Natural killer cell treated with Interleukin-12 subunit alpha and Interleukin-12 subunit beta and Interleukin-15 and Interleukin-18, amount 100 ng/mL, for 72 hours (primary cell): ENCODE data around the gene GSE1. TPM values are rescaled to one million over a fixed set of nuclear protein-coding genes. Genes with fewer than 3 reads are reported as not detected.

Experiments
- ATAC-seq, 2 donors: fragments of 150-1000 bp; cut with Tn5 transposase in 1 of 2; sonication (Bioruptor Pico), chemical (Tn5 transposase) in 1 of 2; 2 replicates each; pipeline ENCODE4 v1.10.0; 2021
- DNase-seq: peaks from one replicate; pipeline ENCODE4 v3.0.0; 2022; ENCODE audit warnings: low spot score
- H3K27ac Mint-ChIP-seq, 2 donors: 1 replicate in 1 of 2; 2 replicates in 1 of 2; pipeline ENCODE4 v1.8.0; 2022; ENCODE audit warnings: mixed read lengths in 2 of 2, mild to moderate bottlenecking in 1 of 2, moderate library complexity in 1 of 2
- H3K27me3 Mint-ChIP-seq, 2 donors: 1 replicate in 1 of 2; 2 replicates in 1 of 2; pipeline ENCODE4 v1.8.0; 2022; ENCODE audit warnings: mixed read lengths in 2 of 2
- H3K36me3 Mint-ChIP-seq: one replicate; pipeline ENCODE4 v1.8.0; 2022; ENCODE audit warnings: mixed read lengths
- H3K4me1 Mint-ChIP-seq, 2 donors: 1 replicate in 1 of 2; 2 replicates in 1 of 2; pipeline ENCODE4 v1.8.0; 2022; ENCODE audit warnings: low read depth in 2 of 2, mixed read lengths in 2 of 2, mild to moderate bottlenecking in 1 of 2
- H3K4me3 Mint-ChIP-seq: one replicate; pipeline ENCODE4 v1.8.0; 2022; ENCODE audit warnings: mixed read lengths
- H3K9me3 Mint-ChIP-seq: 2 replicates; pipeline ENCODE4 v1.8.0; 2022; ENCODE audit warnings: mixed read lengths
- total RNA-seq, 2 donors: library from RNA; stranded (reverse); gene quantifications; one replicate each; pipeline ENCODE4 v1.2.3, GENCODE V29; 2022

The GSE1 gene
- total RNA-seq, 2 donors from 2014 or later: 84.9 to 146 TPM

DNA sequence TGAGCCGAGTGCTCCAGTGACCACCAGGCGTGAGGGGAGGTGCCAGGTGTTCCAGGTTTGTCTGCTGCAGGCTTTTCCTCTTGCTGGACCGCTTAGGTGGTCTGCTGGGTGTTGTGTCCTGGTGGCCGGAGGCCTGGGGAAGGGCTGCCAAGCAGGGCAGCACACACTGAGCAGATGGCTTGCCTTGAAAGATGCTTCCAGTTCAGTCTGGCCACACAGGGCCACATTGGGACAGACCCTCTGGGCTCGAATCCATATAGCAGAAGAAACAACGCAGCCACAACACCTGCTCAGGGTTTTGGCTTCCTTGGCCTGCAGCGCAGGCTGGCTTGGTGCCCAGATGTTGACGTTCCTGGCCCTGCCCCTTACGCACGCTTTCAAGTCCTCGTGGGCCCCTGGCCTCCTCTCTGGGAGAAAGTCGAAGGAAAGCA is 50.8 kb downstream of the GSE1 start:
- peaks cover 11% of the 10 kb centered on the region for H3K36me3 Mint-ChIP-seq
- H3K27me3 Mint-ChIP-seq: no peaks in the 10 kb centered on the region
- H3K4me3 Mint-ChIP-seq: no peak overlapping the region
- no peaks in the 10 kb centered on the region for H3K9me3 Mint-ChIP-seq
- ATAC-seq (no peak), DNase-seq (no peak)
- H3K27ac Mint-ChIP-seq: no peak overlapping the region
- H3K4me1 Mint-ChIP-seq: peaks cover 0 to 9% of the 10 kb centered on the region in 2 donors

DNA sequence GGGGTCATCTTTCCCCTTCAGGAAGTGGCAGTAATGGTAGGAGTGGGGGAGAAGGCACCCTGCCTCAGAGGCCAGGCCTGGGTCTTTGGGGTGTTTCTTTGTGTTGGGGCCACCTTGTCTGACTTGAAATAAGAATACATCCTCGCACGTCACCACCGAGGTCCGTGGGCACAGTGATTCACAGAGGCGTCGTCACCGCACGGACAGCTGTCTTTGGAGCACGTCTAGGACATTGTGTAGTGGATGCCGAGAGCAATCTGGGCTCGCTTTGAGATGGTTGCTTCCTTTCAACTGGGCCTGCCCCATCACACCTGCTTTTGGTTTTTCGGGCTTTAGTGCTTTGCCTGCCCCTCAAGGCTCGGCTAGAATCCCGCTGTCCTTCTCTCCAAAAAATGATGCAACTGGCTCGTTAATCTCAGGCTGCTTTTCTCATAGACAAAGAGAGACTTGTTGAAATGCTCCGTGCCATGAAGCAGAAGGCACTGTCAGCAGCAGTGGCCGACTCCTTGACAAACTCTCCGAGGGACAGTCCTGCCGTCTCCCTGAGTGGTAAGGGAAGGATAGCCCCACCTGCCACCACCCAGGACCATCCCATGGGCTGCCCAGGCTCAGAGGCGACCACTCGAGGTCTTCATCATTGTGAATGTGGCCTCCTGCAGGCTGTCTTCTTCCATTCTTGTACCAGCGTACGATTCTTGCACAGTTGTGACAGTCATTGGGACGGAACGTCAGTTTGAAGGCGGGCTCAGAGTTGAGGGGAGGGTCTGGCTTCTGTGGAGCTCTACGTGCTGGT is 51.7 kb downstream of the GSE1 start:
- Mint-ChIP-seq H3K27me3 (no peaks in the 10 kb centered on the region), H3K4me1 (peaks cover 0 to 6% of the 10 kb centered on the region in 2 donors), H3K9me3 (no peaks in the 10 kb centered on the region), H3K4me3 (no peak overlapping the region), H3K36me3 (peaks cover 17% of the 10 kb centered on the region), H3K27ac (no peak overlapping the region)
- ATAC-seq: no peak
- DNase-seq: no peak

DNA sequence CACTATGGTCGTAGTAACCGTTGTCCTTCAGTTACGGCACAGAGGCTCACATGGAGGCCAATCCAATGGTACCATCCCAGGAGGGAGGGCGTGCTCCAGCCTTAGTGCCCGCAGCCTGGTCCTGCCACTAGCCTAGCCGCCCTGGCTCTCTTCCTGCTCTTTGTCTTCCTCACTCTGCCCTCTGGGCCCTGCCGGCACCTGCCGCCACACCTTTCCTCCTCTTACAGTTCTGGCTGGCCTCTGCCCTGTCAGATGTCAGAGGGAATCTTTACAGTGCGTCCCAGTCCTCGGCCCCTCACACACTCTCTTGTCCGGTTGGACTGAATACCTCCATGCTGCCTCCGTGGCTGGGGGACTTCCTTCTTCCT is 52.2 kb downstream of the GSE1 start:
- ATAC-seq (no peak), DNase-seq (no peak)
- Mint-ChIP-seq H3K27me3 (no peaks in the 10 kb centered on the region), H3K4me1 (peaks cover 0 to 5% of the 10 kb centered on the region in 2 donors), H3K4me3 (no peak overlapping the region), H3K36me3 (peaks cover 22% of the 10 kb centered on the region), H3K27ac (peak overlapping the region in 1 of 2 donors; percentile 52), H3K9me3 (no peaks in the 10 kb centered on the region)

DNA sequence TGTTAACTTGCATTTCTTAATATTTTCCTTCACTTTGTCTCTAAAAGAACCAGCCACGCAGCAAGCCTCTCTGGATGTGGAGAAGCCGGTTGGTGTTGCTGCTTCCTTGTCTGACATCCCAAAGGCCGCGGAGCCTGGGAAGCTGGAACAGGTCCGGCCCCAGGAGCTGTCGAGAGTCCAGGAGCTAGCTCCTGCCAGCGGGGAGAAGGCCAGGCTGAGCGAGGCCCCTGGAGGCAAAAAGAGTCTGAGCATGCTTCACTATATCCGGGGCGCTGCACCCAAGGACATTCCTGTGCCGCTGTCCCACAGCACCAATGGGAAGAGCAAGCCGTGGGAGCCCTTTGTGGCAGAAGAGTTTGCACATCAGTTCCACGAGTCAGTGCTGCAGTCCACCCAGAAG is 52.8 kb downstream of the GSE1 start:
- no peak for ATAC-seq
- Mint-ChIP-seq H3K27ac (peak overlapping the region in 1 of 2 donors; percentile 52), H3K4me1 (peaks cover 0 to 5% of the 10 kb centered on the region in 2 donors), H3K36me3 (peaks cover 27% of the 10 kb centered on the region), H3K9me3 (no peaks in the 10 kb centered on the region), H3K4me3 (no peak overlapping the region), H3K27me3 (no peaks in the 10 kb centered on the region)
- DNase-seq: no peak

DNA sequence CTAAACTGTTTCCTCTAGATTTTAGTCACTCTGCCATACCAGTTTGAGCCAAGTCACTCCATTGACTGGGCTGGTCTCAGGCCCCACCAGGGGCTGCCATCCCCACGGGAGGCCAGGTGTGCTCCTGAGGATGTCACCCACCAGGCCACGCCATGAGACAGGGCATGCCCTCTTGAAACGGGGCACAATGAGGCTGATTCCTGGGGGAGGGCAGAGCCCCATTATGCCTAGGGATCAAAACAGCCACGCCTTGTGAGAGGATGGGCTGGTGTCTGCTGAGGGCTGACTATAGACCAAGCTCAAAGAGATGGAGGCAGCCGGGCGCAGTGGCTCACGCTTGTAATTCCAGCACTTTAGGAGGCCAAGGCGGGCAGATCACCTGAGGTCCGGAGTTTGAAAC is 54.1 kb downstream of the GSE1 start:
- no peaks in the 10 kb centered on the region for H3K27me3 Mint-ChIP-seq
- ATAC-seq (no peak), DNase-seq (no peak)
- peaks cover 0 to 5% of the 10 kb centered on the region in 2 donors for H3K4me1 Mint-ChIP-seq
- H3K36me3 Mint-ChIP-seq: peaks cover 28% of the 10 kb centered on the region
- H3K4me3 Mint-ChIP-seq: no peak overlapping the region
- H3K27ac Mint-ChIP-seq: no peak overlapping the region
- no peaks in the 10 kb centered on the region for H3K9me3 Mint-ChIP-seq

DNA sequence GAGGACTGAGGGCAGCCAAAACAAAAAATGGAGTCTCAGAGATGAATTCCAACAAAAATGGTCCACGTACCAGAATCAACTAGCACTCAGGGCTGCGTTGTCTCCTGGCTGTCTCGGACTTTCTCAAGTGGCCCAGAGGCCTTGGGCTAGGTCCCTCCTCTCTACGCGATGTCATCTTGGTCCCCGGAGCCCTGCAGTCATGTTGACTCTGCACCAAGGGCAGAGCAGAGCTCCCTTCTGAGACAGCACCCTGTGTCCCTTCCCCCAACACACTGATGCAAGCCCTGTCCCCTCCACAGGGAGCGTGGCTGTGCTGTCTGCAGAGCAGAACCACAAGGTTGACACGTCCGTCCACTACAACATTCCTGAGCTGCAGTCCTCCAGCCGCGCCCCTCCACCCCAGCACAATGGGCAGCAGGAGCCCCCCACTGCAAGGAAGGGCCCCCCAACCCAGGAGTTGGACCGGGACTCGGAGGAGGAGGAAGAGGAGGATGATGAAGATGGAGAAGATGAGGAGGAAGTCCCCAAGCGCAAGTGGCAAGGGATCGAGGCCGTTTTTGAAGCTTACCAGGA is 54.8 kb downstream of the GSE1 start:
- peaks cover 32% of the 10 kb centered on the region for H3K36me3 Mint-ChIP-seq
- no peaks in the 10 kb centered on the region for H3K27me3 Mint-ChIP-seq
- peaks cover 0 to 5% of the 10 kb centered on the region in 2 donors for H3K4me1 Mint-ChIP-seq
- H3K9me3 Mint-ChIP-seq: no peaks in the 10 kb centered on the region
- ATAC-seq (no peak), DNase-seq (no peak)
- no peak overlapping the region for H3K4me3 Mint-ChIP-seq
- no peak overlapping the region for H3K27ac Mint-ChIP-seq

DNA sequence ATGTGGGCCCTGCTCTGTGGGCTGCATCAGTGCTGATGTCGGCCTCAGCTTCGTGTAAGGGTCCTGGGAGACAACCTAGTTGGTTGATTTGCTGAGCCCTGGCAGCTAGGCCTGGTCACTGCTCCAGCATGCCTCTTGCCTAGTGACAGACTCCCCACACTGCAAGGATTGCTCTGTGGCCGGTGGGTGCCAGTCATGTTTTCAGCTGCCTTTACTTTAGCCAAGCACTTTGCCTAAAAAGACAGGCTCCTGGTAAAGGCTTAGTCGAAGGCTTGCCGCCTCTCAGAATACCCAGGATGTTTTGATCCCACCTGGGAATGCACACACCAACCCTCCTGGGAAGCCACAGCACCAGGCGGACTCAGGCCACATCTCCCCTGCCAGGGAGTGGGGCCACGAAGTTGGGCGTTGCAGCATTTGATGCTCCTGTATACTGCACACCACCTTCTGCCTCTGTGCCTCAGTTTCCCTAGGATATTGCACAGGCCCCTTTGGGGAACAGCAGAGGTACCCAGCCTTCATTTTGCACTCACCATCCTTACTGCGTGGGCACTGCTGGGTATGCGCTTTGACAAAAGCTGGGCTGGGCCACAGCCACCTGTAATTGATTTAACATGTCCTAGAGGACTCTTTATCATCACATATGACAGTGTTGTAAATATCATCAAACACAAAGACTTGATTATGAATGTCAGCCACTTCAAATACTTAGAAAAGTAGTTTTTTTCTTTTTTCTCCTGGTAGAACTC is 55.7 kb downstream of the GSE1 start:
- Mint-ChIP-seq H3K4me3 (no peak overlapping the region), H3K4me1 (peaks cover 0 to 5% of the 10 kb centered on the region in 2 donors), H3K27ac (no peak overlapping the region), H3K9me3 (no peaks in the 10 kb centered on the region), H3K36me3 (peaks cover 32% of the 10 kb centered on the region), H3K27me3 (no peaks in the 10 kb centered on the region)
- DNase-seq (no peak), ATAC-seq (peak in 1 of 2 donors; percentile 24)

DNA sequence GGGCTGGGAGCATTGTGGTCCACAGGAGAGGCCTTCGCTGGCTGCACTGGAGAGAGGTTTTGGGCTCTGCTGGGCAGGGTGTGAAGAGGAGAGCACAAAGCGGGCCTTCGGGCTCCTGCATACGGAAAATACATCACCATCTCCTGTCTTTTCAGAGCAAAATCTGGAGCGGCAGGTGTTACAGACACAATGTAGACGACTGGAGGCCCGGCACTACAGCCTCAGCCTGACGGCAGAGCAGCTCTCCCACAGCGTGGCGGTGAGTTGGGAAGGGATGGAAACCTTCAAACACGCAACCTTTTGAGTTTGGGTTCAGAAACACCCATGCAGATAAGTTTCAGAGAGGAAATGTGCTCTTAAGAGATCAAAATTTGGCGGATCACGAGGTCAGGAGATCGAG is 57.7 kb downstream of the GSE1 start:
- DNase-seq (no peak), ATAC-seq (no peak)
- no peaks in the 10 kb centered on the region for H3K9me3 Mint-ChIP-seq
- H3K4me3 Mint-ChIP-seq: no peak overlapping the region
- no peaks in the 10 kb centered on the region for H3K27me3 Mint-ChIP-seq
- peaks cover 0 to 4% of the 10 kb centered on the region in 2 donors for H3K4me1 Mint-ChIP-seq
- peaks cover 39% of the 10 kb centered on the region for H3K36me3 Mint-ChIP-seq
- no peak overlapping the region for H3K27ac Mint-ChIP-seq

DNA sequence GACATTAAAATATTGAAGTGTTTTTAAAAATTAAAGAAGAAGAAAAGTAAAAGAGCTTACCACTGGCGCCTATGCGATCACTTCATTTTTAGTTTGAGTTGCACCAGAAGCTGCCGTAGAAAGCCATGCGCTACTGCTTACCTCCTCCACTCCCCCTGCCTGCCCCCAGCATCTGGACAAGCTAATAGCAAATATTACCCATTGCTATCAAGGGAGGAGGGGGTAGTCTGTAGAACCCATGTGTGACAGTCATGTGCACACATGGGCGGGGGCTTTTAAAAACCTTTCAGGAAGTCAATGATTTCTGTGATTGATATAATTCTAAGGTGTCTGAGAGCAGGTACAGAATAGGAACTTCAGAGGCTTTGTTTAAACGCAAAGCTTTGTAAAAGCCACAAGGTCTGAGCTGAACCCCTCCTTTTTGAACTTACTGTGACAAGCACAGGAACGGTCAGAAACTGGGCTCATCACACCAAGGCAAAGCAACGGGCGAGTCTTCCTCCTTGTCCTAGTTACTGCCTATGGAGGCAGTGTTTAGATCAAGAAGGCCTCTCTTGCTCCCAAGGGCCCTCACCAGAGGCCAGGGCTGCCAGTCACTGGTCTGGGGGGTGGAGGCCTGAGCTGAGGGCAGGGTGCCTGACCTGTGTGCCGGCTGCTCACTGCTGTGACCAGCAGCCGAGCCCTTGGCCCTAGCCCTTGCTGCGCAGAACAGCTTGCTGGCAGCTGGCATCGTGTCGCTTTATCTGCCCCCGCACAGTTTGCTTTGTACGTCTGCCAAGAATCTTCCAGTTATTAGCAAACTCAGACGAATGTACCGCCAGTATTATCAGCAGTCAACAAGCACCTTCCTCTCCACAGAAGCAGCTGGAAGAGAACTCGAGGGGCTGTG is 60.7 kb downstream of the GSE1 start:
- Mint-ChIP-seq H3K27ac (no peak overlapping the region), H3K27me3 (no peaks in the 10 kb centered on the region), H3K4me1 (peaks cover 0 to 3% of the 10 kb centered on the region in 2 donors), H3K4me3 (no peak overlapping the region), H3K9me3 (no peaks in the 10 kb centered on the region), H3K36me3 (peaks cover 33% of the 10 kb centered on the region)
- peak in 1 of 2 donors; percentile 36 for ATAC-seq
- DNase-seq: no peak

DNA sequence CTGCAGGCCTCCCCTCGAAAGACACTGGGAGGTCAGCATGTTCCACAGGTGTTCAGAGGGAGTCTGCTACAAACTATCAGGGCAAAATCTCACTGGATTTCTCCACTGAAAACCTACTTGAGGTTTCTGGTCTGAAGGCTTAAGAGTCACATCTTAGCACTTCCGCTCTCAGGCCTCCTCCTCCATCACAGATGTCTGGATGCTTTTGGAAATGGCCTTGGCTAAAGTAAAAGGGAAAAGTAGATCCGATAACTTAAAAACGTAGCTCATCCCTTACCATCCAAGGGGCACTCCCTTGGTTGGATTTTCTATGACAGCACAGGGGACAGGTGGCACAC is 61.3 kb downstream of the GSE1 start:
- no peak overlapping the region for H3K4me3 Mint-ChIP-seq
- H3K27me3 Mint-ChIP-seq: no peaks in the 10 kb centered on the region
- H3K4me1 Mint-ChIP-seq: peaks cover 0 to 3% of the 10 kb centered on the region in 2 donors
- DNase-seq: no peak
- H3K36me3 Mint-ChIP-seq: peaks cover 31% of the 10 kb centered on the region
- ATAC-seq: no peak
- no peaks in the 10 kb centered on the region for H3K9me3 Mint-ChIP-seq
- H3K27ac Mint-ChIP-seq: no peak overlapping the region

DNA sequence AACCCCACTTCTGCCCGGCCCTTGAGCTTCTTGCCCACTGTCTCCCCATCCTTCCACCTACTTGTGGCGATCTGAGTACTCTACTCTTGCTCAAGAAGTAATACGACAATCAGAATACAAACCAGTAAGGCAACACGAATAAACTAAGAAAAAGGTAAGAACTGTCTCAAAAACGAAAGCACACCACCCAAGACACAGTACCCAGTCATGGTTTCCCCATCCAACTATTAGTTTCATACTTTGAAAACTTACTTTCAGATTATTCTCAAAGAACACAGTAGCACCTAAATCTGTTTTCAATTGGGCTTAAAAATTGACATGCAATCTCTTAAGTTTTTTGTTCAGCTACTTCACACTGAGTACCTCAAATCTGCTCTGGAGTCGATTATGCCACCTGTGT is 61.7 kb downstream of the GSE1 start:
- Mint-ChIP-seq H3K9me3 (no peaks in the 10 kb centered on the region), H3K27ac (peak overlapping the region in 1 of 2 donors; percentile 56), H3K4me1 (peaks cover 3 to 6% of the 10 kb centered on the region in 2 donors), H3K27me3 (no peaks in the 10 kb centered on the region), H3K4me3 (no peak overlapping the region), H3K36me3 (peaks cover 27% of the 10 kb centered on the region)
- DNase-seq (no peak), ATAC-seq (no peak)

DNA sequence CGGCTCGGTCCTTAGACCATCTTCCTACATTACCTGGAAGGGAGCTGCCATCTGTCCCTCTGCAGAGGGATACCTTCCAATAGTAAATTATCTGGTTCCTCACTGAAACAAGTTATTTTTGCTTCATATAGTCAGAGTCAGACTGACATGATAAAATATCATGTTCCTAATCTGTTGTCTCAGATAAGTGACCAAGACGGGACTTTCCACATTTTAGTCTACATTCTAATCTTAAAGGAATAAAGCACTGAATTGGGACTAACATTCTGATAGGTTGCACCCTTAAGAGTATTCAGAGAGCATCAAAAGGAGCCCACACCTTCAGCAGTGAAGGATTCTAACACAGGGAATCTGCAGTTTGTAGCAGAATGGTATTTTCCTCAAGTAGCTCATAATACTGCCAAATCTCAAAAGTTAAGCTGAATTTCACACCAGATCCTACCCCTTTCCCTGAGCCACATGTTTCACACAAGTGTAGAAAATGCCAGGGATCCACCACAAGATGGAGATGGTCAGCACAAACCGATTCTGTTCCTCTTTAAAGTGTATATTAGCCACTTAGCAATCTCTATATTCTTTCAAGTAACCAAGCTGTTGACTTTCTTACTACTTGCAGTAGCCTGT is 62.2 kb downstream of the GSE1 start:
- H3K9me3 Mint-ChIP-seq: no peaks in the 10 kb centered on the region
- peaks cover 8 to 9% of the 10 kb centered on the region in 2 donors for H3K4me1 Mint-ChIP-seq
- H3K27me3 Mint-ChIP-seq: no peaks in the 10 kb centered on the region
- H3K27ac Mint-ChIP-seq: peak overlapping the region in 1 of 2 donors; percentile 56
- peaks cover 23% of the 10 kb centered on the region for H3K36me3 Mint-ChIP-seq
- DNase-seq: no peak
- H3K4me3 Mint-ChIP-seq: no peak overlapping the region
- no peak for ATAC-seq

DNA sequence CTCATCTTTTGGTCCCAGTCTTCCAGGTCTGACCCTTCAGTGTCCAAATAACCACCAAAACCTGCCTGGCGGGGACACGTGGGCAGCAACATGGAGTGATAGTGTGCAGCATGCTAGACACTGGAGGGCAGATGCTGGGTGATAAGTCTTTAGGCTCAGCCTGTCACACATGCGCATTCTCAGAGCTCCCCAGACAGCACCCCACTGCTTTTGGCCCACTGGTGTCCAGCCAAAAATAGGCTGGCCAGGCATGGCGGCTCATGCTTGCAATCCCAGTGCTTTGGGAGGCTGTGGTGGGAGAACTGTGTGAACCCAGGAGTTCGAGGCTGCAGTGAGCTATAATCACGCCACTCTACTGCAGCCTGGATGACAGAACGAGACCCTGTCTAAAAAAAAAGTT is 63.3 kb downstream of the GSE1 start:
- no peak for DNase-seq
- Mint-ChIP-seq H3K4me1 (peaks cover 16 to 19% of the 10 kb centered on the region in 2 donors), H3K36me3 (peaks cover 20% of the 10 kb centered on the region), H3K9me3 (no peaks in the 10 kb centered on the region), H3K27ac (no peak overlapping the region), H3K27me3 (no peaks in the 10 kb centered on the region), H3K4me3 (no peak overlapping the region)
- ATAC-seq: no peak
